Fibroblast of villous mesenchyme (primary cell): ENCODE measurements around the gene AFG3L2. TPM values are rescaled to one million over a fixed set of nuclear protein-coding genes. Genes with fewer than 3 reads are reported as not detected.

Experiments
- DNase-seq: peaks from one replicate; pipeline ENCODE4 v3.0.0-alpha.2; 2010; ENCODE audit warnings: low read depth
- H3K4me3 ChIP-seq: 2 replicates; pipeline ENCODE4 v1.5.1; 2011; ENCODE audit warnings: low read depth, mild to moderate bottlenecking, low read length
- total RNA-seq: library from RNA; depleted of rRNA; stranded (reverse); fragments of >200 nt; gene quantifications from 2 replicates; pipeline ENCODE4 v1.2.3, GENCODE V29; 2012
- TF ChIP-seq, protein P1 (sequence below): IDR thresholded peaks from 2 replicates; pipeline ENCODE4 v1.5.1; 2012; ENCODE audit warnings: low read depth, mild to moderate bottlenecking, low read length; ENCODE audit not compliant: insufficient read depth

AFG3L2 gene
- total RNA-seq, 1 donor: 63.0 TPM

DNA sequence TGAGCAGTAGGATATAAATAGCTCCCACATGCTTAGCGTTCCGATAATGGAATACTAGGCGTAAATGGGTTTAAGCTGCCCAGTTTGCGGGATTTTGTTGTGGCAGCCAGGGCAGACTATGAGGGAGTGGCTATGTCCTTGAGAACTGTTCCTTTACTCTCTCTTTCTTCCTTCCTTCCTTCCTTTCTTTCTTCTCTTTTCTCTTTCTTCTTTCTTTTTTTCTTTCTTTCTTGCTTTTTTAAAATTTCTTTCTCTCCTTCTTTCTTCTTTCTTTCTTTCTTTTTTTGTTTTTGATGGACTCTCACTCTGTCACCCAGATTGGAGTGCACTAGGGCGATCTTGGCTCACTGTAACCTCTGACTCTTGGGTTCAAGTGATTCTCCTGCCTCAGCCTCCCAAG is 21.6 kb upstream of the AFG3L2 start:
- DNase-seq: no peak
- TF ChIP-seq, protein P1, sequence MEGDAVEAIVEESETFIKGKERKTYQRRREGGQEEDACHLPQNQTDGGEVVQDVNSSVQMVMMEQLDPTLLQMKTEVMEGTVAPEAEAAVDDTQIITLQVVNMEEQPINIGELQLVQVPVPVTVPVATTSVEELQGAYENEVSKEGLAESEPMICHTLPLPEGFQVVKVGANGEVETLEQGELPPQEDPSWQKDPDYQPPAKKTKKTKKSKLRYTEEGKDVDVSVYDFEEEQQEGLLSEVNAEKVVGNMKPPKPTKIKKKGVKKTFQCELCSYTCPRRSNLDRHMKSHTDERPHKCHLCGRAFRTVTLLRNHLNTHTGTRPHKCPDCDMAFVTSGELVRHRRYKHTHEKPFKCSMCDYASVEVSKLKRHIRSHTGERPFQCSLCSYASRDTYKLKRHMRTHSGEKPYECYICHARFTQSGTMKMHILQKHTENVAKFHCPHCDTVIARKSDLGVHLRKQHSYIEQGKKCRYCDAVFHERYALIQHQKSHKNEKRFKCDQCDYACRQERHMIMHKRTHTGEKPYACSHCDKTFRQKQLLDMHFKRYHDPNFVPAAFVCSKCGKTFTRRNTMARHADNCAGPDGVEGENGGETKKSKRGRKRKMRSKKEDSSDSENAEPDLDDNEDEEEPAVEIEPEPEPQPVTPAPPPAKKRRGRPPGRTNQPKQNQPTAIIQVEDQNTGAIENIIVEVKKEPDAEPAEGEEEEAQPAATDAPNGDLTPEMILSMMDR: no peak
- H3K4me3 ChIP-seq: no peak overlapping the region

GRCh38 chr18:12397793-12398192 is 20.8 kb upstream of the AFG3L2 start:
- DNase-seq: no peak
- TF ChIP-seq, protein P1: no peak
- H3K4me3 ChIP-seq: no peak overlapping the region

DNA sequence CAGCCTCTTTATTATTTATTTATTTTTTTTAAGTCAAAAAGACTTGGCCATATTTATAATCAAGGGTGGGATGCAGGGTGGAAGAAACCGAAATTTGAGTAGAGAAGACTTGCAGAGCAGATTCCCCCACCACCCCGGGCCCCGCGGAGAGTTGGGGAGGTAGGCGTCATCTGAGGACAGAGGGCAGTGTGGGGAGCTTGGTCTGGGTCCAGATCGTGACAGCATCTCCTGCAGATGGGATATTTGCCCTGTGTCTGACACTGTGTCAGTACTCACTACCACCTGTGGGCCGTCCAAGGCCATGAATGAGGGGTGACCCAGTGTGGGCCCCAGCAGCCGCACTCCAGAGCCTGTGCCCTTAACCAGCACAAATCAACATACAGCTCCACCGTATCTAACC is 20.2 kb upstream of the AFG3L2 start:
- DNase-seq: no peak
- TF ChIP-seq, protein P1: no peak
- H3K4me3 ChIP-seq: no peak overlapping the region

DNA sequence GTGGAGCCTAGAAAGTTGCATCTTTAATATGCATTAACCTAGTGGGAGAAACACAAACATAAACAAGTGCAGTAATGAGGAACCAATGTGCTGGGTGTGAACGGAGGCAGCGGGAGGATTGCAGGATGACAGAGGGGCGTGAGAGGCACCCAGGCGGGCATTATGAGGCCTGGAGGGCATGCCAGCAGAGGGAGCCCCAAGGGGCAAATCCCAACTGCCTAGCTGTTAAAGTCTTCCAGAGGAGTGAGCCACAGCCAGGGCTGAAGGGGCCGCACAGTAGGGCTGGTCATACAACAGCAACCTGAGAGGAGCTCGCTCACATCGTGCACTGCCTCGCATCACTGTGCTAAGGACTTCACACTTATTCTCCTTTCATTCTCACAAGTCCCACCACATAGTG is 17.4 kb upstream of the AFG3L2 start:
- H3K4me3 ChIP-seq: no peak overlapping the region
- TF ChIP-seq, protein P1: peak; percentile 55
- no peak for DNase-seq

DNA sequence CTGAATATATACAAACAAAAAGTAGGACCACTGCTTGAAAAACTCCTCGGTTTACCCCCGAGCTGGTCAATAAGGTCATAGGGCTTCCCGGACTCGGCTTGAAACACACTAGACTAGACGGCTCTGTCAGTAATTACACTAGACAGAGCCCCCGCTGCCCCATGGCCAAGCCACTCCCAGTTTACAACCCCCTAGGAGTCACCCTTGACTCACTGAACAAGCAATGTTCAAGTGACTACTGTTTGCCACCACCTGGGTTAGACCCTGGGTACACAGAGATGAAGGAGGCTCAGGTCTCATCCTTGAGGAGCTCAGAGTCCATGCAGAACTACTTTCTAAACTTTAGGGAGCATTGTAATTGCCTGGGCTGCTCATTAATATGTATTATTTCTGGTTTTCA is 17.0 kb upstream of the AFG3L2 start:
- H3K4me3 ChIP-seq: no peak overlapping the region
- TF ChIP-seq, protein P1: no peak
- no peak for DNase-seq

GRCh38 chr18:12393510-12393909 is 16.5 kb upstream of the AFG3L2 start:
- H3K4me3 ChIP-seq: no peak overlapping the region
- no peak for DNase-seq
- TF ChIP-seq, protein P1: no peak

DNA sequence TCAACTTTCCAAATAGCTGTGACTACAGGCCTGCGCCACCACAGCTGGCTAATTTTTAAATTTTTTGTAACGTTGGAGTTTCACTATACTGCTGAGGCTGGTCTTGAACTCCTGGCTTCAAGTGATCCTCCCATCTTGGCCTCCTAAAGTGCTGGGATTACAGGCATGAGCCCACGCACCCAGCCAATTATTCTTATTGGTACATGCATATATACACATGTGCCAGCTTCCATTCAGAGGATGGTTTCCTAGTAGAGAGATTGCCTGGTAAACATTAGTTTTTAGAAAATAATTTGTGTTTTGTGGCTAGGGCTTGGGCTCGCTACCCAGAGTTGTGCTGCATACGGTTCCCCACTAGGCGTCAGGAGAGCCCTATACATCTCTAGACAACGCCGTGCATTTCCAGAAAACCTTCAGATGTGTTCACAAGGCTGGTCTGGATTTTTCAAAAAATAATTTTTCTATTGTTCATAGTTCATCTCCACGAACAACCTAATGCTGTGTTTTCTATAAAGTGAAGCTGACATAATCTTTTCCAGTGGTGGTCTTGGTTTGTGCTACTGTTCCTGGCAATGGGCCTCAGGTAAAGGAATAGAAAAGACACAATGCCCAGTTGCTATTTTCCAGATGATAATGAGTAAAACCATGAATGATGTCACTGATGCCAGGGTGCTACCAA is 14.6 kb upstream of the AFG3L2 start:
- peak; percentile 76 for DNase-seq
- H3K4me3 ChIP-seq: no peak overlapping the region
- TF ChIP-seq, protein P1: peak; percentile 97
